ENCODE measurements around the gene USP35. TPM values are rescaled to one million over a fixed set of nuclear protein-coding genes. Genes with fewer than 3 reads are reported as not detected.

The USP35 gene, protein sequence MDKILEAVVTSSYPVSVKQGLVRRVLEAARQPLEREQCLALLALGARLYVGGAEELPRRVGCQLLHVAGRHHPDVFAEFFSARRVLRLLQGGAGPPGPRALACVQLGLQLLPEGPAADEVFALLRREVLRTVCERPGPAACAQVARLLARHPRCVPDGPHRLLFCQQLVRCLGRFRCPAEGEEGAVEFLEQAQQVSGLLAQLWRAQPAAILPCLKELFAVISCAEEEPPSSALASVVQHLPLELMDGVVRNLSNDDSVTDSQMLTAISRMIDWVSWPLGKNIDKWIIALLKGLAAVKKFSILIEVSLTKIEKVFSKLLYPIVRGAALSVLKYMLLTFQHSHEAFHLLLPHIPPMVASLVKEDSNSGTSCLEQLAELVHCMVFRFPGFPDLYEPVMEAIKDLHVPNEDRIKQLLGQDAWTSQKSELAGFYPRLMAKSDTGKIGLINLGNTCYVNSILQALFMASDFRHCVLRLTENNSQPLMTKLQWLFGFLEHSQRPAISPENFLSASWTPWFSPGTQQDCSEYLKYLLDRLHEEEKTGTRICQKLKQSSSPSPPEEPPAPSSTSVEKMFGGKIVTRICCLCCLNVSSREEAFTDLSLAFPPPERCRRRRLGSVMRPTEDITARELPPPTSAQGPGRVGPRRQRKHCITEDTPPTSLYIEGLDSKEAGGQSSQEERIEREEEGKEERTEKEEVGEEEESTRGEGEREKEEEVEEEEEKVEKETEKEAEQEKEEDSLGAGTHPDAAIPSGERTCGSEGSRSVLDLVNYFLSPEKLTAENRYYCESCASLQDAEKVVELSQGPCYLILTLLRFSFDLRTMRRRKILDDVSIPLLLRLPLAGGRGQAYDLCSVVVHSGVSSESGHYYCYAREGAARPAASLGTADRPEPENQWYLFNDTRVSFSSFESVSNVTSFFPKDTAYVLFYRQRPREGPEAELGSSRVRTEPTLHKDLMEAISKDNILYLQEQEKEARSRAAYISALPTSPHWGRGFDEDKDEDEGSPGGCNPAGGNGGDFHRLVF
- 7.1 TPM for total RNA-seq
- long read RNA-seq, full-length matches to known transcripts: 1 of 12 reads
- long read RNA-seq, partial matches to known transcripts: 7 of 12 reads
- long read RNA-seq, other reads (novel, unspliced or antisense): 4 of 12 reads

GRCh38 chr11:78188286-78189173 is at the start of gene USP35, which contains the start of gene KCTD21:
TSS of gene USP35 (plus strand) at chr11:78188919. CDS start at chr11:78196246, 7,327 bp downstream.
TSS of gene KCTD21 (minus strand) at chr11:78188626. CDS start at chr11:78174554, 14,072 bp downstream.
- H3K4me3 ChIP-seq: peak within 1 kb of the TSS; percentile 95
- H3K27ac ChIP-seq: peak within 1 kb of the TSS; percentile 81
- intact Hi-C loops (cut with DNase I): no loop called here
- peaks cover 39% of the 10 kb centered on the region for H3K4me1 ChIP-seq
- DNase-seq (peak; percentile 99), ATAC-seq (peak; percentile 97)
- H3K36me3 ChIP-seq: no peaks in the 10 kb centered on the region
- no peaks in the 10 kb centered on the region for H3K9me3 ChIP-seq
- H3K27me3 ChIP-seq: no peaks in the 10 kb centered on the region
- TF ChIP-seq, protein P1, sequence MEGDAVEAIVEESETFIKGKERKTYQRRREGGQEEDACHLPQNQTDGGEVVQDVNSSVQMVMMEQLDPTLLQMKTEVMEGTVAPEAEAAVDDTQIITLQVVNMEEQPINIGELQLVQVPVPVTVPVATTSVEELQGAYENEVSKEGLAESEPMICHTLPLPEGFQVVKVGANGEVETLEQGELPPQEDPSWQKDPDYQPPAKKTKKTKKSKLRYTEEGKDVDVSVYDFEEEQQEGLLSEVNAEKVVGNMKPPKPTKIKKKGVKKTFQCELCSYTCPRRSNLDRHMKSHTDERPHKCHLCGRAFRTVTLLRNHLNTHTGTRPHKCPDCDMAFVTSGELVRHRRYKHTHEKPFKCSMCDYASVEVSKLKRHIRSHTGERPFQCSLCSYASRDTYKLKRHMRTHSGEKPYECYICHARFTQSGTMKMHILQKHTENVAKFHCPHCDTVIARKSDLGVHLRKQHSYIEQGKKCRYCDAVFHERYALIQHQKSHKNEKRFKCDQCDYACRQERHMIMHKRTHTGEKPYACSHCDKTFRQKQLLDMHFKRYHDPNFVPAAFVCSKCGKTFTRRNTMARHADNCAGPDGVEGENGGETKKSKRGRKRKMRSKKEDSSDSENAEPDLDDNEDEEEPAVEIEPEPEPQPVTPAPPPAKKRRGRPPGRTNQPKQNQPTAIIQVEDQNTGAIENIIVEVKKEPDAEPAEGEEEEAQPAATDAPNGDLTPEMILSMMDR (IDR thresholded peaks at IDR 0.05): no peak

- intact Hi-C loops (cut with DNase I): no loop called here
- H3K4me3 ChIP-seq: peak within 1 kb of the TSS; percentile 82
- H3K27ac ChIP-seq: peak within 1 kb of the TSS; percentile 84
- peaks cover 16% of the 10 kb centered on the region for H3K4me1 ChIP-seq
- H3K27me3 ChIP-seq: no peaks in the 10 kb centered on the region
- TF ChIP-seq, protein P1 (IDR thresholded peaks at IDR 0.05): no peak
- ATAC-seq (peak; percentile 100), DNase-seq (peak; percentile 98)
- H3K9me3 ChIP-seq: no peaks in the 10 kb centered on the region
- no peaks in the 10 kb centered on the region for H3K36me3 ChIP-seq
Observed at GRCh38 chr11:78139422-78140391, 49.0 kb upstream of the USP35 start, which contains the start of gene ALG8. TSS of gene ALG8 (minus strand) at chr11:78139626. CDS start at chr11:78139588, 38 bp downstream.

DNA sequence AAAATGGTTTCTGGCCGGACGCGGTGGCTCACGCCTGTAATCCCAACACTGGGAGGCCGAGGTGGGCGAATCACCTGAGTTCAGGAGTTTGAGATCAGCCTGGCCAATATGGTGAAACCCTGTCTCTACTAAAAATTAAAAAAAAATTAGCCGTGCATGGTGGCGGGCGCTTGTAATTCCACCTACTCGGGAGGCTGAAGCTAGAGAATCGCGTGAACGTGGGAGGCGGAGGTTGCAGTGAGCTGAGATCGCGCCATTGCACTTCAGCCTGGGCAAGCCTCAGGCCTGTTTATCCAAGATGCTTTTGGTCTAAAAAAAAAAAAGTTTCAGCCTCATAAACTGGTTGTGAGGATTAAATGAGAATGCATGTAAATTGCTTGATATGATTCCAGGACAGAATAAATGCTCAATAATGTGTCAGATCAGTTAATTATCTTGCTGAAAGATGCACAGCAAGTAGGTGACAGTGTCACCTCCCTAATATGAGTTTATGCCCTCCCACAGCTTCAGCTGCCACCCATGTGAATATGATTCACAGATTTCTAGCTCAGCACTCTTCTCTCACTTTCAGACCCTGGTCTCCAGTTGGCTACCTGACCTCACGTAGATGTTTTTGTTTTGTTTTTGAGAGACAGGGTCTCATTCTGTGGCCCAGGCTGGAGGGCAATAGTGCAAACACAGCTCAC is 48.2 kb upstream of the USP35 start:
- H3K4me3 ChIP-seq: peak overlapping the region; percentile 82
- no peak for ATAC-seq
- intact Hi-C loops (cut with DNase I): no loop called here
- H3K4me1 ChIP-seq: peaks cover 16% of the 10 kb centered on the region
- no peaks in the 10 kb centered on the region for H3K36me3 ChIP-seq
- no peak for DNase-seq
- no peaks in the 10 kb centered on the region for H3K9me3 ChIP-seq
- no peaks in the 10 kb centered on the region for H3K27me3 ChIP-seq
- TF ChIP-seq, protein P1 (IDR thresholded peaks at IDR 0.05): no peak
- H3K27ac ChIP-seq: no peak overlapping the region

GRCh38 chr11:78145511-78146025 is 43.2 kb upstream of the USP35 start:
- intact Hi-C loops (cut with DNase I): no loop called here
- TF ChIP-seq, protein P1 (IDR thresholded peaks at IDR 0.05): no peak
- ATAC-seq (no peak), DNase-seq (no peak)
- no peak overlapping the region for H3K4me3 ChIP-seq
- H3K9me3 ChIP-seq: no peaks in the 10 kb centered on the region
- H3K4me1 ChIP-seq: peaks cover 4% of the 10 kb centered on the region
- no peaks in the 10 kb centered on the region for H3K36me3 ChIP-seq
- no peaks in the 10 kb centered on the region for H3K27me3 ChIP-seq
- no peak overlapping the region for H3K27ac ChIP-seq
